Mucosa of stomach (tissue), 1 donor: ENCODE measurements around the gene DRC1.
"Not testable (repeated sequence)": the region's sequence is repeated elsewhere in the genome, so short reads cannot be mapped to it uniquely, and the experiment has no call there.

Experiments
- H3K27me3 ChIP-seq: one replicate; pipeline ENCODE4 v1.7.0; 2013; ENCODE audit warnings: mild to moderate bottlenecking, low read length; ENCODE audit not compliant: control insufficient read depth, insufficient read depth
- H3K36me3 ChIP-seq: one replicate; pipeline ENCODE4 v1.7.0; 2013; ENCODE audit warnings: low read length; ENCODE audit not compliant: control insufficient read depth, insufficient read depth
- H3K4me1 ChIP-seq: one replicate; pipeline ENCODE4 v1.7.0; 2013; ENCODE audit warnings: mild to moderate bottlenecking, low read length; ENCODE audit not compliant: control insufficient read depth, insufficient read depth
- H3K4me3 ChIP-seq: one replicate; pipeline ENCODE4 v1.7.0; 2013; ENCODE audit warnings: low read length
- H3K9ac ChIP-seq: one replicate; pipeline ENCODE4 v1.7.0; 2013; ENCODE audit warnings: mild to moderate bottlenecking, low read length, moderate library complexity
- H3K9me3 ChIP-seq: one replicate; pipeline ENCODE4 v1.7.0; 2013; ENCODE audit warnings: mild to moderate bottlenecking, low read length, moderate library complexity; ENCODE audit not compliant: control insufficient read depth
- donor health status: Pancreatic carcinoma.

The DRC1 gene

GRCh38 chr2:26461601-26462023 is 59.9 kb downstream of the DRC1 start:
- no peaks in the 10 kb centered on the region for H3K36me3 ChIP-seq
- no peak overlapping the region for H3K4me3 ChIP-seq
- H3K9ac ChIP-seq, result no peak overlapping the region
- H3K27me3 ChIP-seq, result no peaks in the 10 kb centered on the region
- H3K9me3 ChIP-seq, result no peaks in the 10 kb centered on the region
- H3K4me1 ChIP-seq, result peaks cover 19% of the 10 kb centered on the region

- H3K9ac ChIP-seq, result no peak overlapping the region
- no peak overlapping the region for H3K4me3 ChIP-seq
- H3K27me3 ChIP-seq, result no peaks in the 10 kb centered on the region
- H3K36me3 ChIP-seq, result no peaks in the 10 kb centered on the region
- no peaks in the 10 kb centered on the region for H3K9me3 ChIP-seq
- peaks cover 14% of the 10 kb centered on the region for H3K4me1 ChIP-seq
Measured at GRCh38 chr2:26462100-26462499, 60.4 kb downstream of the DRC1 start.

- H3K9ac ChIP-seq, result no peak overlapping the region
- no peaks in the 10 kb centered on the region for H3K9me3 ChIP-seq
- peaks cover 8% of the 10 kb centered on the region for H3K4me1 ChIP-seq
- no peak overlapping the region for H3K4me3 ChIP-seq
- no peaks in the 10 kb centered on the region for H3K27me3 ChIP-seq
- H3K36me3 ChIP-seq, result no peaks in the 10 kb centered on the region
Measured at GRCh38 chr2:26462511-26463243, 61.0 kb downstream of the DRC1 start.

GRCh38 chr2:26463244-26464192 is 61.8 kb downstream of the DRC1 start:
- Histone ChIP-seq H3K4me1 (peaks cover 8% of the 10 kb centered on the region), H3K36me3 (no peaks in the 10 kb centered on the region), H3K9ac (no peak overlapping the region), H3K9me3 (no peaks in the 10 kb centered on the region), H3K27me3 (no peaks in the 10 kb centered on the region), H3K4me3 (no peak overlapping the region)

- no peaks in the 10 kb centered on the region for H3K36me3 ChIP-seq
- H3K4me1 ChIP-seq, result peaks cover 5% of the 10 kb centered on the region
- no peak overlapping the region for H3K9ac ChIP-seq
- H3K4me3 ChIP-seq, result no peak overlapping the region
- H3K9me3 ChIP-seq, result no peaks in the 10 kb centered on the region
- no peaks in the 10 kb centered on the region for H3K27me3 ChIP-seq
Measured at GRCh38 chr2:26464390-26465265, 62.9 kb downstream of the DRC1 start.

GRCh38 chr2:26465266-26465925 is 63.7 kb downstream of the DRC1 start:
- no peaks in the 10 kb centered on the region for H3K9me3 ChIP-seq
- no peak overlapping the region for H3K4me3 ChIP-seq
- H3K36me3 ChIP-seq, result no peaks in the 10 kb centered on the region
- H3K9ac ChIP-seq, result no peak overlapping the region
- peaks cover 5% of the 10 kb centered on the region for H3K4me1 ChIP-seq
- H3K27me3 ChIP-seq, result no peaks in the 10 kb centered on the region

GRCh38 chr2:26465981-26466471 is 64.3 kb downstream of the DRC1 start:
- Histone ChIP-seq H3K4me1 (peaks cover 5% of the 10 kb centered on the region), H3K4me3 (no peak overlapping the region), H3K36me3 (no peaks in the 10 kb centered on the region), H3K9me3 (no peaks in the 10 kb centered on the region), H3K27me3 (no peaks in the 10 kb centered on the region), H3K9ac (no peak overlapping the region)

- Histone ChIP-seq H3K4me3 (no peak overlapping the region), H3K9ac (no peak overlapping the region), H3K9me3 (no peaks in the 10 kb centered on the region), H3K36me3 (no peaks in the 10 kb centered on the region), H3K27me3 (no peaks in the 10 kb centered on the region), H3K4me1 (peaks cover 5% of the 10 kb centered on the region)
Measured at GRCh38 chr2:26466662-26467310, 65.1 kb downstream of the DRC1 start.

GRCh38 chr2:26468544-26468943 is 66.8 kb downstream of the DRC1 start:
- H3K9ac ChIP-seq, H3K36me3 ChIP-seq, H3K4me1 ChIP-seq, H3K4me3 ChIP-seq, H3K9me3 ChIP-seq, H3K27me3 ChIP-seq: not testable (repeated sequence)

GRCh38 chr2:26469092-26469710 is 67.5 kb downstream of the DRC1 start:
- Histone ChIP-seq H3K36me3 (no peaks in the 10 kb centered on the region), H3K4me3 (no peak overlapping the region), H3K9me3 (no peaks in the 10 kb centered on the region), H3K27me3 (no peaks in the 10 kb centered on the region), H3K9ac (no peak overlapping the region), H3K4me1 (no peaks in the 10 kb centered on the region)
